NCI-H187 (cell line): ENCODE results near the gene GNB5.
A peak's percentile ranks its signal among the peaks of the same experiment; 100 is the strongest.
"Not testable (repeated sequence)": the region's sequence is repeated elsewhere in the genome, so short reads cannot be mapped to it uniquely, and the experiment has no call there.

Source experiments
- DNase-seq, 2 experiments: peaks; one replicate each; lab custom pipeline; 2025; lab: John Stamatoyannopoulos, UW

The GNB5 gene

DNA sequence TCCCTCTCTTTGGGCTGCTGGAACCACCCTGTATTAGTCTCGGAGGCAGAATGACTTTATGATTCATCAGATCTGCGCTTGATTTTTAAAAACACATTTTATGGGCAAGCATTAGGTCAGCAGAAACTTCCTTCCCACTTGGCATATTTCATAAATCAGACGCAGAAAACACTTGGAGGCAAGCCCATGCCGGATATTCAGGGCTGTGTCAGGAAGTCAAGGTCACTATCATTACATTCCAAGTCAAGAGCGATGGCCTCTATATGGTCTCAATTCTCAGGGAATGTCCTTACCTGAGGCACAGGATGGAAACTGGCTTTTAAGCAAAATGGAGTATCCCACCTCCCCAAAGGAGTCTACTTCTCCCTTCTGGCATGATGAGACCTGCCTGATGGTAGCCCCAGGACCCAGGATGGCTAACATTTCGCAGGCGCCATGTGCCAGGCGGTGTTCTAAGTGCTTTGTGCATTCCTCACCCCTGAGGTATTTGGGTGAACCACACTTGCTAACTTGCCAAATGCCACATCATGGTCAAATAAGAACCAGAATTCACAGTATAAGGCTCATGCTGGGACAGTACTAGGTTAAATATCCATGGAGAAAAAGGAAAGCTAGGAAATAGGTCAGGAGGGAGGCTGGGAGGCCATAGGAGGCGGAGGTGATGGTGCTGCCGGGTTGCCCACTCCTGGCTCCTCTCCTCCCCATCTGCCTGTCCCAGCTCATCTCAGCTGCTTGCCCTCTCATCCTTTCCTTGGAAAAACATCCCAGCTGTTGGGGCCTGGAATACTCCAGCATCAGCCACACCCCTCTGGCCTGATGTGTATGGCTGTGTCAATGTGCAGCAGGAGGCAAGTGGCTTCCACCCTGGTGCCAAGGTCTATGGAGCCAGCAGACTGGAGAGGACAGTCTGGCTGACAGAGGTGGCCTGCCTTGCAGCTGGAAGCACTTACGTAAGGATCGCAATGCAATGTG lies 97.4 kb downstream of the GNB5 start:
- DNase-seq: no peak

DNA sequence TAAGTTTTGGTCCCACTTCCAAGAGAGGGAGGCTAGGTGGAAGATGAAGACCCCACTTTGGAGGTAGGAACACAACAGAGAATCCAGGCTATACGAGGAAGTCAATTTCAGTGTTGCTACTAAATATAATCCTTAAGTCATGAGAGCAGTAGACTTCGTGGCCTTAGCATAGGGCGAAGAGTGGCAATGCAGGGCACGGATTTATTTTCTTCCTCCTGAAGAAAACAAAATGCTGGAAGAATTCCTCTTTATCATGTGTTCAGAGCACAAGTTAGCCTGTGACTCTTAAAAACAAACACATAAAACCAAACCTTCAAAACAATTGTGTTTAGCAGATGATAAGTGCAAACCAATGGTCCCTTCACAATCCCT lies 98.0 kb downstream of the GNB5 start:
- DNase-seq: no peak

DNA sequence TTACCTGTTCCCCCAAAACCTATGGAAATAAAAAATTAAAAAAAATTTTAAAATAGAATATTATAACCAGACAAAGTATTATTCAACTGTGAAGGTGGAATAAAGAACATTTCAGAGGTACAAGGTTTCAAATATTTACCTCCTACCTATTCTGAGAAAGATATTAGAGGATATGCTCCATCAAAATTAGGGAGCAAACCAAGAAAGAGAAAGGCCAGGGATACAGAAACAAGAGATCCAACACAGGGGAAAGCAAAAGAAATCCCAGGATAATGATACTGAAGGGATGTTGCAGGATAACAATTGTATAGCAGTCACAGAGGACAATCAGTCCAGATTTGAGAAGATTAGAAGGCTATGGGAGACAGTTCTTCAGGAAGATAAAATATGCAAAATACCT lies 101.0 kb downstream of the GNB5 start:
- DNase-seq: no peak

DNA sequence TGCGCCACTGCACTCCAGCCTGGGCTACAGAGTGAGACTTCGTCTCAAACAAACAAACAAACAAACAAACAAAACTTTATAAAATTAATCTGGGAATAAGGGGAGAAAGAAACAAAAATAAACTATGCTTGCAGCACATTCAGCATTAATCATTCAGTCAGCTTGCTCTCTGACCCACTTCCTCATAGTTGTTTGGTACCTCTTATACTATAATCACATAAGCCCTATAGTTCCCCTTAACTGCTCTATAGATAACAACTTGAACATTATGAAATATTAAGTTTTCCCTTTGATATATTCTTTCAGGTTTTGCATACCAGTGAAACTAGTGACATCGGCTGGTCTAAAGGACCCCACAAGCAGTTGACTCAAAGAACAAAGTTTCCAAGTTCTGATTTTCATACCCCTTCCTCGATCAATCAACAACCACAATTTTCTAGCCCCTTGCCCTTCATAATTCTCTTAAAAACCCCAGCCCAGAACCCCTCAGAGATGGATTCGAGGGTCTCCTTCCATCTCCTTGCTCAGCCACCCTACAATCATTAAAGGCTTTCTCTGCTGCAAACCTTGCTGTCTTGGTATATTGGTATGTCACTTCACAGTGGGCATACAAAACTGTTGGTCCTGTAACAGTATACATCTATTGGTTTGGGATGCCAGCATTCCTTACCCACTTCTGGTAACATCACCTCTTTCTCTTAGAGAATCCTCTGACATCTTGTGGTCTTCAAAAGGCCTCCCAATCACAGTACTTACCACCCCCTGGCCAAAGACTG lies 105.0 kb downstream of the GNB5 start:
- no peak for DNase-seq

DNA sequence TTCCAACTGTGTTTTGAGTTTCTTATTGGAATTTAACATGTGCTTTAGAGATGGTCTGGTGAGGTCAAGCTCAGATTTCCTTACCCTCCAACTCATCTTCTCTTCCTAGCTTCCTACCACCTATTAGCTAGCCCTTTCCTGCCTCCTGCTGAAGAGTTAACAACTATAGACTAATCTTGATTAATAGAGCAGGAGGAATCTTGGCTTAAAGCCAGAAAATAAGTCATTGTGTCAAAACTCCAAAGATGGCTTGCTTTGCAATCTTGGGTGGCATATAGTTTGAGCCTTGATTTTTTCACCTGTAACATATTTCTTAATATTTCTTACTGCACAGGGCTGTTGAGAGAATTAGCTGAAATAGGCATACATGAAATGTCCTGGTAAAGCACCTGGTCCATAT lies 105.9 kb downstream of the GNB5 start:
- DNase-seq: no peak

DNA sequence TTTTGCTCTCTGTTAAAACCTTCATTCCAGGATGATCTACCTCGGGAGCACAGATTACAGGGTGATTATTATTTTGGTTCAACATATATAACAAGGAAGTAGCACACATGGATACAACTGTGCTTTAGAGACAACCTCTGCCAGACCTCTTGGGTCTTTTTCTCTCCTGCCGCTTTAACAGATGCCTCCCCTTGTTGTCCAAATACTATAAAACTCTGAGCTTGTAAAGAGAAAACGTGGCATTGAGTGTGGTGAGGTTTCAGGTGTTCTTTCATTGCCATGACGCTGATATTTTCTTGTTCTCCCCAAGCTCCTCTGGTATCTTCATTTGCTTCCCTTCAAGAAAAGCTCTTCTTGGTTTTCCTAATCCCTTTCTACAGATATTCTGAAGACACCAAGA lies 107.6 kb downstream of the GNB5 start:
- no peak for DNase-seq

DNA sequence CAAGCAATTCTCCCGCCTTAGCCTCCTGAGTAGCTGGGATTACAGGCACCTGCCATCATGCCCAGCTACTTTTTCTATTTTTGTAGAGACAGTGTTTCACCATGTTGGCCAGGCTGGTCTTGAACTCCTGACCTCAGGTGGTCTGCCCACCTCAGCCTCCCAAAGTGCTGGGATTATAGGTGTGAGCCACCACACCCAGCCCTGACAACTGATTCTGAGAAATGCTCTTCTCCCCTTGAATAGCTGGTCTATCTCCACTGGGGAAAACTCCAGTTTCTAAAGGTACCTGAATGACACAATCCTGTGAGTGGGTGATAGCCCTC lies 108.2 kb downstream of the GNB5 start:
- DNase-seq: not testable (repeated sequence)

DNA sequence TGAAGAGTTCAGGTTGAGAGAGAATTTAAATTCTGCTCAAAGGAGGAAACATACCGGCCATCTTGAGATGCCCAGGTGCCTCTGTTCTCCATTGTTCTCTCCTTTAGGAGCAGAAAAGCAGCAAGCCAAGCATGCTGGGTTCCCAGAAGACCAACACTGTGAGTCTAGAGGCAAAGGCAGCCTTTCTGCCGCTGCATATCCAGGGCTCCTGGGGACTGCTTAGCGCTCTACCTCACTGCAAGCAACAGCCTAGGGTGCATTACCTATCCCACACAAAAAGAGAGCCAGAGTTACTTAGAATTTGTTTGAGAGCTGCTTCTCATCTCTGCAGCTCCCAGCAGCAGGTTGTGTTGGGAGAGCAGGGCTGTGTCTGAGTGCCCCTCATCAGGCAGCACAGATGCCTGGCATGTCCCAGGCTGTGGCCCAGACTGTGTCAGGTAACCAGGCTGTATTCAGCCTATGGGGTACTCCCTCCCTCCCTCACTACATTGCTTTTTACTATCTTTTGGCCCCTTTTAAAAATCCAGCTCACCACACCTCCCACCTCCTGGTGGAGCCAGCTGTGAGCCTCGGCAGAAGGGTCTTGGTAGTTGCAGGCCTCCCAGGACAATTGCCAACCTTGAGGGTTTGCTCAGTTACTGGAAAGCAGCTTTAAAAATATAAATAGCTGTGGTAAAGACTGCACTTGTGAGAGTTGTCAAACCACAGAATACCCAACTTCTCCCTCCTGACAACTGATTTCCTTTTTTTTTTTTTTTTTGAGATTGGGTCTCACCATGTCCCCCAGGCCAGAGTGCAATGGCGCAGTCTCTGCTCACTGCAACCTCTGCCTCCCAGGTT lies 108.8 kb downstream of the GNB5 start:
- DNase-seq: no peak

DNA sequence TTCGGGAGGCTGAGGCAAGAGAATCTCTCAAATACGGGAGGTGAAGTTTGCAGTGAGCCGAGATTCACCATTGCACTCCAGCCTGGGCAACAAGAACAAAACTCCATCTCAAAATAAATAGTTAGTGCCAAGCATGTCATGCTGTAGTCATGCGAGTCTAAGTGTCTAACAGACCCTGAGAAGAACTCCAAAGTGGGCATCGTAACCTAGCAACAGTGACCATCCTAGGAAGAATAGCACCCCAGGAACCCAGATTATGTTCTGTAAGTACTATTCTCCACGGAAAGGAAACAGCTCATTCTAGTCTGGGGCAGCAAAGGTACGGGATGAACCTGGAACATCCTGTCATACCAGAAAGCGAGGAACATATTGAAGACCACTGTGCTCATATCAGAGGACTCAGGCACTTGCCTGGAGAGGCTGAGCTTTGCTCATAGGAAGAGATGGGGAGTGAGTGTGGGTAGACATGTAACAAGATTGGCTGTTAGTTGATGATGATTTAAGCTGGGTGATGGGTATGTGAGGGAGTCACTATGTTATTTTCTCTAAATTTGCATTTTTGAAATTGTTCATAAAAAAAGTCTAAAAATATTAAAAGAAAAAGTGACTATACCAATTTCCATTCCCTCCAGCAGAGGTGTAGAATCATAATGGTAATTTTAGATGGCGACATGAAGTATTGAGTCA lies 110.3 kb downstream of the GNB5 start:
- no peak for DNase-seq

DNA sequence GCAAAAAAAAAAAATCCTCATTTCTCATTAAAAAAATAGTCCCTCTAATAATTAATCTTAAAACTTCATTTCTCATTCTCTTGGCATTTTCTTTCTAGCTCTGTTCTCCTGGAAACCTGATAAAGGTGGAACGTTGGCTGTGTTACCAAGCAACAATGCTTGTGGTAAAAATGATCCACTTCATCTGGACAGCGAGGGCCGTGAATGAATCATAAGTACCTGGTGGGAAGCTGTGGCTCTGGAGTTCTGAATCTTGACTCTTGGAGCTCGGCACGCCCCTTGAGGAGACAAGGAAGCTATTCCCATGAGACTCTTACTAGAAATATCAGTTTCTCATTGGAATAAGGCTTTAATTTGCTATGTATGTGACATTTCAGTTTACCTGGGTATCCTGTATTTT lies 111.2 kb downstream of the GNB5 start:
- DNase-seq: peak; percentile 56 to 82

DNA sequence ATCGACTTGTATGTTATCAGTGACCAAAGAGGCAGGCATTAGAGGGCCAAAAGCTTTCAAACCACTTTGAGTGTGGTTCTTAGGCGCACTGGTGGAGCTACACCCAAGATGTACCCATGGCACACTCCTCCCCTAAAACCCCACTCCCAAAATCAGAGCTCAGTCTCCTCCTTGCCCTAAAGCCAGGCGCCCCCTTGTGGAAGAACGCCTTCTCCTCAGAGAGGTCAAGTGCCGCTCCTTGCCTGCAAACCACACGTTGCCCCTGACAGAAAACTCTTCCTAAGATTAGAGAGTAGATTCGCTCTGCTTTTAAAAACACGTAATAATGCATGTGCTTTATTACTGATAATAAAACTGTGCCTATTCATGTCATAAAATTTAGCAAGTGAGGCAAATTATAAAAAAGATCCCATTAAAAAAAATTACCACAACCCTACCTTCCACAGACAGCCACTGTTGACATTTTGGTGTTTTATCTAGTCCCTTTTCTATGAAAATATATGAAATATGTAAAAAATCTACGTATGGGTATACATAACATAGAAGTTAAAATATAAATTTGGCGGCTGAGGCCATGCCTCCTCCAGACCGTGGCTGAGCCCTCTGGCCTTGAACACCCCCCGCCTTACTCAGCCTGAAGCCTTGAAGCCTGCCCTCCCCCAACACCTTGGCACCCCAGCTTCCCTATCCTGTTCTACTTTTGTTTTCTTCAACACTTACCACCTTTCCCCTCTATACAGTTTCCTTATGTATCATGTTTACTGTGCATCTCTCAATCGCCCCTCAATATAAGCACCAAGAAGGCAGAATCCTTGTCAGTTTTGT lies 112.1 kb downstream of the GNB5 start:
- peak; percentile 9 to 42 for DNase-seq

DNA sequence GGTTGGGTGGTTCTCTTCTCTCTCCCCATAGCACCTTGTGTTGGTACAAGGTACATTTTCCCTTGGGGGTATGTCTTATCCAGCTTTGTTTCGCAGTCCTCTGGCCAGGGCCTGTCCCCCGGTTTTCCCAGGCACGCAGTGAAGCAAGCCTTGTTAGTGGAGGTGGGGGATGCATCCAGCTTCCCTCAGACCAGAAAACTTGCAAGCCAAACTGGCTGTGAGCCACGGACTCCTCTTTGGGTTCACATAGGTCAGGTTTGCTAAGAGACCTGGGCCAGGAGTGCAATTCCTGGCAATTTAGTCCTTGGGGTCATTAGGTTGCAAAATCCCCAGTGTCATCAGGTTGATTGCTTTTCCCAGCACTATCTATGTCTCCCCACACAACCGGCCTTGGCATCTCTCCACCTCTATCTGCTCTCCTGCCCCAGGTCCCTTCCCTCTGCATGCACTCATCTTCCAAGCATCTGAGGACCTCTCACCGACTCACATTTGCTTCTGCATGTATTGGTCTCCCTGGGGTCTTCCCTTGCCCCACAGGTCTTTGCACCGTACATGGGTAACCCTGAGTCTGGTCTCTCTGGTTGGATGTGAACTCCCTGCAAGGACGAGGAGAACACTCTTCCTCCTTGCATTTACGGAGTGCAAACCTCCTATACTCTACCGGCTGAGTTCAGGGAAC lies 112.9 kb downstream of the GNB5 start:
- DNase-seq: no peak

DNA sequence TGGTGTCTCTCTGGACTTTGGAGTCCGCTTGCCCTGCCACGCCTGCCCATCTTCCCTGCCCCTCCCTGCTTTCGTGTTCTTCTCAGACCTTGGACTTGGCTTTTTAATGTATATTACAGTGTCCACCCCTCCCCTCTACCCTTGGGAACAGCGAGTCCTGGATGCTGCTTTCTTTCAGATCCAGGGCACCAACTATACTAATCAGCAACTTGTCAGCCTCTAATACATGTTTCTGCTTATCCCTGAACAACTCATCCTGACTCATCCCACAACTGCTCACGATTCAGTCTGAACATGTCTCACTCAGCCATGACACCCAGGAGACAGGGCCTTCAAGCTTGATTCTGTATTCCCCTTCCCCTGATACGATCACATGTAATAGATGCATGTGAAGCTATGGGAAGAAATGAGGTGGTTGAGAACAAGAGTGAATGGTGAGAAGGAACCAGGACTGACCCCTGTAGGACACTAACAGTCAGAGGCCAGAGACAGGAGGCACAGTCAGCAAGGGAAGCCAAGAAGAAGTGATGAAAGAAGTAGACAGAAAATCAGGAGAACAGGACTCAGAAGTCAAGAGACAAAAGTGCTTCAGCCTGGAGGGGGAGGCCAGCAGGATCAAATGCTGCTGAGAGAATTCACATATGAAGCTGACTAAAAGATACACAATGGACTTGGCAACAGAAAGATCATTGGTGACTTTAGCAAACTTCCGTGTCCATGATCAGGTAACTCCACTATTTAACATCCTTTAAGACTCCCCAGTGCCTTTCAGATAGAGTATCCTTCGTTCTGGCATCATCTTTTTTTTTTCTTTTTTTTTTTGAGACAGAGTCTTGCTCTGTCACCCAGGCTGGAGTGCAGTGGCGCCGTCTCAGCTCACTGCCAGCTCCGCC lies 114.1 kb downstream of the GNB5 start:
- DNase-seq: no peak

DNA sequence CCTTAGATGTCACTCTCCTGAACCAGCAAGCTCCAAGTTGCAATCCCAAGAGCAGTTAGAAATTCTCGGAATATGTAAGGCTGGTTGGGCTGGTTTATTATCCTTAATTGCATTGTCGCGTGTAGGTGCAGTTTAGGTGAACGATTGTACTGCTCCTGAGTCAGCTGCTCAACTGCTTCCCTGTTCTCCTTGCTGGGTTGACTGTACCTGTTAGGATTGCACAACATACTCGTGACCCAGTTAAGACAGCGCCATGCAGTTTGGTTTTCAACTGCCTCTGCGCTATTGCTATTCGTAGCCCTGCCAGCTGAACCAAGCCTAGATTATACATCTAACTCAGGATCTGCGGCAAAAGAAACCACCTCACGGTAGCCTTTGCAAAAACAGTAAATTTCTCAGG lies 119.6 kb downstream of the GNB5 start:
- DNase-seq: no peak

DNA sequence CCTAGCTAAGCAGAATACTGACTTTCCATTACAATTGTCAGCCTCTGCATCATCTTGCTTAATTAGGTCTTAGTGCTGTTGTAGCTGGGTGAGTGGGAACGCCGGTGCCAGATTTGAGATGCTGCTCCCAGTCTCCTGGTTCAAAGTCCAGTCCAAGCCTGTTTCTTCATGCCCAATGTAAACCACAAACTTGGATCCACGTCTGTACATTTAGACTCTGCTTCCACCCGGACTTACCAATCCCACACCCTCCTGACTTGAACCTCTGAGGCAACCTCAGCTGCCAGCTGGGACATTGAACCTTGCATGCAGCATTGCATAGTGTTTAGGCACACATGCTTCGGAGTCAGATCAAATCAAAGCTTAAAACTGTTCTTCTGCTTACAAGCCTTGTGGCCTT lies 121.6 kb downstream of the GNB5 start:
- no peak for DNase-seq

DNA sequence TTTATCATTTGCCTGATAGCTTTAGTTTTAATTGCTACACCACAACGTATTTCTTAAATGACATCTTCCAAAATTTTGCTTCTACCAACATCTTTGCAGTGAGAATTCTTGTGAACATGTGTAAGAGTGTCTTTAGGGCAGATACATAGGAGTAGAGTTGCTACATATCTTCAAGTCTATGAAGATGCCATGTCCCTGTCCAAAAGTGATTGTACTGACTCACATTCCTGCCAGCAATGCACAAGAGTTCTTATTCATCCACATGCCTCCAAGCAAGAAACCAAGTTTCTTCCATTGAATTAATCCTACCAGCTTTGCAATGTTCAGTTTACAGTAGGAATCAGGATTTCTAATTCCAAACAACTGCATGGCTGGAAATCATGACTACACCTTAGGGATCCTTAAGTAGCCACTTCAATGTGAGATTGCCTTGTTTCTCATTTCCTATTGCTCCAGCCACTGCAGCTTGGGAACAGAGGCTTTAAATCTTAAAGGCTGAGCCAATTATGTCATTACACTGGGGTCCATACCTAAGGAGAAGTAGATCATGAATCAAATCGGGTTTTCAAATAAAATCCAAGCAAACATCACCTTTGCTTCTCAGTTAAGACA lies 123.1 kb downstream of the GNB5 start:
- DNase-seq: no peak

DNA sequence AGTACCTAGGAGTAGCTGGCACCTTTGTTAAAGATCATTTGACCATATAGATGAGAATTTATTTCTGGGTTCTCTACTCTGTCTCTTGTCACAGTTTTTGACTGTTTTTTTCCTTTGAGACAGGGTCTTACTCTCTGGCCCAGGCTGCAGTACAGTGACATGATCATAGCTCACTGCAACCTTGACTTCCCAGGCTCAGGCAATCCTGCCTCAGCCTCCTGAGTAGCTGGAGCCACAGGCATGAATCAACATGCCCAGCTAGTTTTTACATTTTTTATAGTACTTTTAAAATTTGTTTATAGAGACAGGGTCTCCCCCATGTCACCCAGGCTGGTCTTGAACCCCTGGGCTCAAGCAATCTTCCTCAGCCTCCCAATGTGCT lies 123.7 kb downstream of the GNB5 start:
- DNase-seq: no peak

DNA sequence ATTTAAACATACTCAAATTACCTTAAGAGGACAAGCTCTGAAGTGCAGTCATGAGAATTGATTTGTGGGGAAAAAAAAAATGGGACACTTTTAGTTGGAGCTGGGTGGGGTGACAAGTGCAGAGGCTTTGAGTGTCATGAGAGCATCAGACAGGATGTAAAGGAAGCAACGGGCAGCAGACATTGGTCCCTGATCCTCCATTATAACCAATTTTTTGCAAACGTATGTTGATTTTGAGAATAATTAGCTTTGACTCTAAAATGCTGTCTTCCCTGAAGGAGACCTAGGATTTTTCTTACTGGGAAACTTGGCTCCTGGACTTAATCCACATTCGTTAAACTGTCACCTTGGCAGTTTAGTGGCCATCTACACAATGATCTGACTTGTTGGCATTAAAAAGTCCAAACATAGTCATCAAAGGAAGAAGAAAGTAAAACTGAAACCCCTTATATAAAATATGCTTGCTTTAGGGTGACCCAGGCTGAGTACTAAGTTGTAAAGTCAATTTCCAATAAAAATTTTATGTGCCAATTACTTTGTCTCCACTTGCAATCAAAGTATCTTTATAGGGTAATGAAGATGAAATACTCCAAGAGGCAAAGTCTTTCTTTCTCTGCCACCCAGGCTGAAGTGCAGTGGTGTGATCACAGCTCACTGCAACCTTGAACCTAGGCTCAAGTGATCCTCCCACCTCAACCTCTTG lies 124.2 kb downstream of the GNB5 start:
- no peak for DNase-seq
